BJ (cell line): ENCODE measurements around the gene DAB2IP. TPM values are rescaled to one million over a fixed set of nuclear protein-coding genes. Genes with fewer than 3 reads are reported as not detected.

Experiments
- CTCF ChIA-PET: fragments of 350-600 bp; formaldehyde crosslinking; extraction: SDS; loops from one replicate; lab custom pipeline; 2021; ENCODE audit warnings: antibody characterized with exemption, inconsistent platforms; lab: Yijun Ruan, JAX
- POLR2A ChIA-PET: fragments of 300-600 bp; sonication (Branson Sonifier 250); formaldehyde crosslinking; extraction: SDS; loops from one replicate; lab custom pipeline; 2021; ENCODE audit warnings: antibody characterized with exemption; lab: Charles Lee
- DNase-seq: peaks from one replicate; pipeline ENCODE4 v3.0.0-alpha.2; 2011; ENCODE audit warnings: low read depth
- H3K27me3 ChIP-seq: 2 replicates; pipeline ENCODE4 v1.6.0; 2011; ENCODE audit warnings: low read length; ENCODE audit not compliant: control insufficient read depth, insufficient read depth
- H3K36me3 ChIP-seq: 2 replicates; pipeline ENCODE4 v1.5.1; 2011; ENCODE audit warnings: low read length; ENCODE audit not compliant: control insufficient read depth, insufficient read depth
- H3K4me3 ChIP-seq: 2 replicates; pipeline ENCODE4 v1.5.1; 2011; ENCODE audit warnings: low read depth, mild to moderate bottlenecking, control low read depth, low read length
- CTCF ChIP-seq: IDR thresholded peaks from 2 replicates; pipeline ENCODE4 v1.5.1; 2011; ENCODE audit warnings: low read depth, mild to moderate bottlenecking, control low read depth, inconsistent platforms, low read length, moderate library complexity; ENCODE audit not compliant: insufficient read depth
- polyA plus RNA-seq: library from polyadenylated mRNA; depleted of rRNA; stranded (reverse); fragments of >200 nt; gene quantifications from 2 replicates; pipeline ENCODE4 v1.2.3, GENCODE V29; 2011

Gene DAB2IP
- polyA plus RNA-seq, 1 experiment, result 38.1 TPM

DNA sequence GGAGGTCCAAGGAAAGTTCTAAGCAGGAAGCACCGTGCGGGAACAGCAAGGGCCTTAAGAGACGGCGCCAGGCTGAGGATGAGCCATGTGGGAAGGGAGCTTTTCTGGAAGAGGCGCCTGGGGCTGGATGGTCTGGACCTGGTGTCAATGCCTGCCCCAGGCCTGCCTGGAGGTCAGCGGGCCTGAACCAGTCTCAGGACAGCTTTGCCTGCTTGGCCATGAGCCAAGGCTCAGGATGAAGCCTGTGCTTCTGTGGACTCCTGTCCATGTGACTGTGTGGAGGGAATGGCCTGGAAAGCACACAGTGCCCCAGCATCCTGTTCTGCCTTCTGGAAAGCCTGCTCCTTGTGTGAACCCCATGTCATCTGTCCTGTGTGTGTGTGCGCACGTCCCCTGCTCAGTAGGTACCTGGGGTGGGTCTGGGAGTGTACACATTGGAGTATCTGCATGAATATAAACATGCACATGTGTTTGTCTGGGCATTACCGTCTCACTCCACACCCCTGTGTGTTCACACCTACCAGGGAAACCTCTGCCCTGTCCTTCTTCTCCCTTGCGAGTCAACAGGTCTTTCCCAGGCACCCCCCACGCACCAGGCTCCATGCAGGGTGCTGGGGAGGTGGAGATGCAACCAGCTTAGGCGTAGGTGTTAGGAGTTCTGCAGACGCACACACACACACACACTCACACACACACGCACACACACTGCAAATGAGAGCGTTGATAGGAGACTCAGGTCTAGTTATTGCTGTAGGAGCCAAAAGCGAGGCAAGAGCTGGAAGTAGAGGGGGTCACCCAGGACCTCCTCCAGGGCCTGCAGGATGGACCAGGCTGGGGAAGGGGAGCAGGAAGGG, 24.8 kb downstream of the DAB2IP start:
- H3K27me3 ChIP-seq, result no peaks in the 10 kb centered on the region
- no peaks in the 10 kb centered on the region for H3K36me3 ChIP-seq
- no peak for DNase-seq
- no peak overlapping the region for H3K4me3 ChIP-seq
- TF ChIP-seq CTCF, result no peak
- ChIA-PET POLR2A (no interaction called here), CTCF (interaction anchor here (1.3 to 2.9 kb wide), 5 partner anchors 9 to 130 kb away, joined by 3 to 11 read pairs (median 6); no protein-coding TSS in a partner anchor)

DNA sequence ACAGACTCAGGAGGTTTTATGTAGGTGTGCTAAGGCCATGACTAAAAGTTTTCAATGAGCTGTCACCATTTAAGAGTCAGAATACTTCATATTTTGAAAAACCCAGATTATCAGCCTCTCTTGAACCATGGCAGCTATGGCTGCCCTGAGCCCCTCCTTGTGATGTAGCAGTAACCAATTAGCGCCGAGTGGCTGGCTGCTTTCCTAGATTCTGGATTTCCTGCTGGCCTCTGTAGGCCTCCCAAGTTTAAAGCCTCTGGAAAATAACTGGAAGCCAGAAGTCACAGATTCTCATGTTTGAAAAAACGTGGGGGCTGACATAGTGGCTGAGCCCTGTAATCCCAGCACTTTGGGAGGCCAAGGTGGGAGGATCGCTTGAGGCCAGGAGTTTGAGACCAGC, 25.5 kb downstream of the DAB2IP start:
- Histone ChIP-seq H3K36me3 (no peaks in the 10 kb centered on the region), H3K4me3 (no peak overlapping the region), H3K27me3 (no peaks in the 10 kb centered on the region)
- no peak for TF ChIP-seq CTCF
- no peak for DNase-seq
- ChIA-PET POLR2A (no interaction called here), CTCF (interaction anchor here (1.4 to 1.7 kb wide), 3 partner anchors 10 to 131 kb away, joined by 5 to 9 read pairs (median 6); no protein-coding TSS in a partner anchor)

DNA sequence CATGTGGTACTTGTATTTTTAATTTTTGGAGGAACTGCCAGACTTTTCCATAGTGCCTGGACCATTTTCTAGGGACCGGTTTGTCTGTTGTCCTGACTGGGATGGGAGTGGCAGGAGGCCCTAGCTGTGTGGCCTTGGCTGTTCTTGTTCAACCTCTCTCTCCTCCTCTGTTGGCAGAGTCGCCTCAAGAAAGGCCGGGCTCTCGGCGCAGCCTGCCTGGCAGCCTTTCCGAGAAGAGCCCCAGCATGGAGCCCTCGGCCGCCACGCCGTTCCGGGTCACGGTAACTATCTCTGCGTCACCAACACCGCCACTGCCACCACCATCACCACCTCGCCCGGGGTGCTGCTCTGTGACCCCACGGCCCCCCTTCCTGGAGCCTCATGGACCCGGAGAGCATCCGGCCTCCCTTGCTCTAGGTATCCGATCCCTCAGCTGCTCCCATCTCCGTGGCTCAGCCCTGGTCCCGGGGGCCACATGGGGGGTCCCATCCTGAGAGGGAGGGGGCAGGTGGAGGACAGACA, 27.1 kb downstream of the DAB2IP start:
- H3K27me3 ChIP-seq, result no peaks in the 10 kb centered on the region
- H3K4me3 ChIP-seq, result no peak overlapping the region
- H3K36me3 ChIP-seq, result no peaks in the 10 kb centered on the region
- POLR2A ChIA-PET, result no interaction called here
- CTCF ChIA-PET, result interaction anchor here (0.6 to 7.6 kb wide), 7 partner anchors 9 to 421 kb away, joined by 3 to 55 read pairs (median 4); no protein-coding TSS in a partner anchor
- no peak for TF ChIP-seq CTCF
- no peak for DNase-seq

- no peak for TF ChIP-seq CTCF
- H3K36me3 ChIP-seq, result no peaks in the 10 kb centered on the region; the same call in 1 of the 2 replicates
- no peaks in the 10 kb centered on the region for H3K27me3 ChIP-seq
- ChIA-PET CTCF (interaction anchor here (0.6 to 7.6 kb wide), 13 partner anchors 11 to 420 kb away, joined by 3 to 55 read pairs (median 4); no protein-coding TSS in a partner anchor), POLR2A (no interaction called here)
- no peak overlapping the region for H3K4me3 ChIP-seq
- DNase-seq, result no peak
Observed at GRCh38 chr9:121679901-121680635, 28.6 kb downstream of the DAB2IP start.
